GM12864 (cell line): Measurements from ENCODE around the gene PLCL2.
"Not testable (repeated sequence)": the region's sequence is repeated elsewhere in the genome, so short reads cannot be mapped to it uniquely, and the experiment has no call there.

Source experiments
- DNase-seq: peaks from one replicate; pipeline ENCODE4 v3.0.0-alpha.2; 2011; ENCODE audit warnings: low read depth
- H3K4me3 ChIP-seq: 2 replicates; pipeline ENCODE4 v1.5.1; 2011; ENCODE audit warnings: mild to moderate bottlenecking, low read depth, low read length, control low read depth
- CTCF ChIP-seq: IDR thresholded peaks from 2 replicates; pipeline ENCODE4 v1.5.1; 2011; ENCODE audit warnings: low read depth, mild to moderate bottlenecking, moderate library complexity, low read length, control low read depth, inconsistent platforms; ENCODE audit errors: missing control alignments

PLCL2 gene

GRCh38 chr3:16940769-16941700 lies 56.3 kb downstream of the PLCL2 start:
- no peak overlapping the region for H3K4me3 ChIP-seq
- TF ChIP-seq CTCF: no peak
- DNase-seq: no peak

GRCh38 chr3:16942955-16943354 lies 58.2 kb downstream of the PLCL2 start:
- H3K4me3 ChIP-seq: no peak overlapping the region
- TF ChIP-seq CTCF: no peak
- DNase-seq: no peak

- no peak for DNase-seq
- no peak for TF ChIP-seq CTCF
Measured at GRCh38 chr3:16943857-16944256, 59.1 kb downstream of the PLCL2 start.

GRCh38 chr3:16944356-16944755 lies 59.6 kb downstream of the PLCL2 start:
- DNase-seq: no peak
- TF ChIP-seq CTCF: no peak
- H3K4me3 ChIP-seq: no peak overlapping the region

More at GRCh38 chr3:16943857-16944256, 59.1 kb downstream of the PLCL2 start:
- no peak overlapping the region for H3K4me3 ChIP-seq

GRCh38 chr3:16945330-16945729 lies 60.6 kb downstream of the PLCL2 start:
- H3K4me3 ChIP-seq: no peak overlapping the region
- DNase-seq: no peak
- TF ChIP-seq CTCF: no peak

- no peak overlapping the region for H3K4me3 ChIP-seq
- TF ChIP-seq CTCF: no peak
- no peak for DNase-seq
Measured at GRCh38 chr3:16950282-16950681, 65.5 kb downstream of the PLCL2 start.

- no peak for DNase-seq
- no peak for TF ChIP-seq CTCF
- no peak overlapping the region for H3K4me3 ChIP-seq
Measured at GRCh38 chr3:16950845-16951244, 66.1 kb downstream of the PLCL2 start.

- H3K4me3 ChIP-seq, DNase-seq: not testable (repeated sequence)
Measured at GRCh38 chr3:16957852-16958251, 73.1 kb downstream of the PLCL2 start.
